Omental fat pad (tissue), 4 donors: ENCODE data around the gene ACTL7B. TPM values are rescaled to one million over a fixed set of nuclear protein-coding genes. Genes with fewer than 3 reads are reported as not detected.

Experiments
- ATAC-seq: fragments of 150-250 bp; one replicate; pipeline ENCODE4 v1.9.1; 2016; ENCODE audit warnings: mild to moderate bottlenecking, moderate library complexity; ENCODE audit not compliant: low FRiP score
- DNase-seq: peaks from one replicate; pipeline ENCODE4 v3.0.0-alpha.2; 2019; ENCODE audit warnings: low spot score
- total RNA-seq, 4 donors: library from RNA; depleted of rRNA; stranded (reverse); fragments of >200 nt; gene quantifications; one replicate each; pipeline ENCODE4 v1.1.0, GENCODE V29; 2016
- TF ChIP-seq, protein P1 (sequence below), 3 donors: fragments of 450-650 bp; IDR thresholded peaks; one replicate each; pipeline ENCODE4 v1.5.1; 2016 to 2017; ENCODE audit warnings: antibody characterized with exemption in 3 of 3, mild to moderate bottlenecking in 3 of 3, moderate library complexity in 2 of 3

ACTL7B gene
- total RNA-seq, 4 donors from 2014 or later: 0.32 TPM; not detected in 3

DNA sequence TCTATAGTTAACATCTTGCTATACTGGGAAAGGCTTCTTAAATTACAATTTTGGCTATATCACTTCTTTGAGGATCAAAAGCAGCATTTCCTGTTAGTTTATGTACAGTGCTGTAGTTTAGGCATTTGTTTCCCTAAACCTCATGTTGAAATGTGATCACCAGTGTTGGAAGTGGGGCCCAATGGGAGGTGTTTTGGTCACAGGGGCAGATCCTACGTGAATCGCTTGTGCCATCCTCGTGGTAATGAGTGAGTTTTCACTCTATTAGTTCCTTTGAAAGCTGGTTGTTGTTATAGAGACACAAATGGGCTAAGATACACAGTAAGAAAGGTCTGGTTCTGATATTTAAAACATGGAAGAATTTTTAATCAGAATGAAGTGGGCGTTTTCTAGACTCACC lies 12.0 kb upstream of the ACTL7B start:
- TF ChIP-seq, protein P1, sequence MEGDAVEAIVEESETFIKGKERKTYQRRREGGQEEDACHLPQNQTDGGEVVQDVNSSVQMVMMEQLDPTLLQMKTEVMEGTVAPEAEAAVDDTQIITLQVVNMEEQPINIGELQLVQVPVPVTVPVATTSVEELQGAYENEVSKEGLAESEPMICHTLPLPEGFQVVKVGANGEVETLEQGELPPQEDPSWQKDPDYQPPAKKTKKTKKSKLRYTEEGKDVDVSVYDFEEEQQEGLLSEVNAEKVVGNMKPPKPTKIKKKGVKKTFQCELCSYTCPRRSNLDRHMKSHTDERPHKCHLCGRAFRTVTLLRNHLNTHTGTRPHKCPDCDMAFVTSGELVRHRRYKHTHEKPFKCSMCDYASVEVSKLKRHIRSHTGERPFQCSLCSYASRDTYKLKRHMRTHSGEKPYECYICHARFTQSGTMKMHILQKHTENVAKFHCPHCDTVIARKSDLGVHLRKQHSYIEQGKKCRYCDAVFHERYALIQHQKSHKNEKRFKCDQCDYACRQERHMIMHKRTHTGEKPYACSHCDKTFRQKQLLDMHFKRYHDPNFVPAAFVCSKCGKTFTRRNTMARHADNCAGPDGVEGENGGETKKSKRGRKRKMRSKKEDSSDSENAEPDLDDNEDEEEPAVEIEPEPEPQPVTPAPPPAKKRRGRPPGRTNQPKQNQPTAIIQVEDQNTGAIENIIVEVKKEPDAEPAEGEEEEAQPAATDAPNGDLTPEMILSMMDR (IDR thresholded peaks at IDR 0.05): no peak
- ATAC-seq: no peak
- no peak for DNase-seq

DNA sequence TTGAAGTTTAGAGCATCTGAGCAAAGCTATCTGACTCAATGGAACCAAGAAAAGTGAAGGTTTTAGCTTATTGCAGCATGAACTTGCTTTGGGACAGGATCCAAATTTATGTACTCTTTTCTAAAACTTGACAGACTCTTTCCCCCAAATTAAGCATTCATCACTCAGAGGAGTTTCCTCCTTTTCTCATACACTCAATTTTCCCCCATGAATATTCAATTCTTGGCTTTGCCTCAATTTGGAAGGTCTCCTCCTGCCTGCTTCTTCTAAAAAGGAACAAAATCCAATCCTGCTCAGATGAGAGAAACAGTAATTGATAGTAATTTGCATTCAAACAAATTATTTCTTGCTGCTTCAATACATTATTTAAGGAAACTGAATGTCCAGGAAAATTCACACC lies 11.3 kb upstream of the ACTL7B start:
- DNase-seq: no peak
- TF ChIP-seq, protein P1 (IDR thresholded peaks at IDR 0.05): no peak
- no peak for ATAC-seq

DNA sequence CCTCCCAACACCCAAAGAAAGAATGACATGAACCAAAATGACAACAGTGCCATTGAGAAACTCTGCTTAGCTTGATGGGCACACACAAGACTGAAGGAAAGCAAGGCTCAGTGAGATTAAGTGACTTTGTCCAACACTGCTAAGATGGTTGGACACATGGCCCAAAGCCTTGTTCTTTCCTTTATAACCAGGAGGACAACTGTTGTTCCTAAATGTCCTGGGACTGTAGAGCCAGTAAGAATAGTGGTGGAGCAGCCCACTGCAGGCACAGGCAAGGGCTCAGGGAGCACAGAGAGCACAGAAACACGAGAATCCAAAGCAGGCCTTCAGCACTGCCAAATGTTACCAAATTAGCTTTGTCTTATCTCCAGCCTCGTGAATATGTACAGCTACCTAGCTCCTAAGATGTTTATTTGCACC lies 10.2 kb upstream of the ACTL7B start:
- TF ChIP-seq, protein P1 (IDR thresholded peaks at IDR 0.05): no peak
- DNase-seq (no peak), ATAC-seq (no peak)

DNA sequence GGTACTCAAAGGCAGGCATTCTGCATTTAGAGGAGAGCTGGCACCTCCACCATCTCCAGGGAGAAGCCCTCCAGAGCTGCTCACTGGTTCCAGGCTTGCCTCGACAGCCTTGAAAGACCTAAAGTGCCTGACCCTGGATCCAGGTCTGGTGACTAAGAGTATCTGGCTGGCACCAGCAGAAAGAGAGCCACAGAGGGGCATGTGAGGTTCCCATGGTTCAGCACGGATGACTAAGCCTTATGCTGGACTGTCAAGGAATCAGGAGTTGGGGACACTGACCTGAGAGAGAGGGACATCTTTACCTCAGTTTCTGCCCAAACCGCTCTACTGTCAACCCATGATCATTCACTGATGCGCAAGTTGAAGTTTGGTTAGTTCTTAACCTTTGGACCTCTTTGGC lies 9.3 kb upstream of the ACTL7B start:
- TF ChIP-seq, protein P1 (IDR thresholded peaks at IDR 0.05): no peak
- ATAC-seq (no peak), DNase-seq (no peak)

DNA sequence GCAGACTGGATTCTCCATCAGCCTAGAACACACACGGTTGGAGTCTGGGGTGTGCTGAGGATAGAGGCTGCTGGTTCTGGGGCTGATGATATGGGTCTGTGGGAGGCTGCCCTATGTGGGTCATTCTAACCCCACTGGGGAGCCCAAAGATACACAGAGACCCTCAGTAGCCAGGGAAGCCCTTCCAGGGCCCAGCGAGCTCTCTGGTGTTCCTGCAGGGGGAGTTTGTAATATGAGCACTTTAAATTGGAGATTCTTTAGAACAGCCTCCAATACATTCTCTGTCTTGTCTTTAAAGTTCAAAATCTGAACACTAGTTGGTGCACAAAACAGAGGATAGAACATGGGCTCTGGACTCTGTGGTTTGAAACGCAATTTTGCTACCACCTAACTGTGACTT lies 8.7 kb upstream of the ACTL7B start:
- TF ChIP-seq, protein P1 (IDR thresholded peaks at IDR 0.05): no peak
- ATAC-seq (no peak), DNase-seq (no peak)

DNA sequence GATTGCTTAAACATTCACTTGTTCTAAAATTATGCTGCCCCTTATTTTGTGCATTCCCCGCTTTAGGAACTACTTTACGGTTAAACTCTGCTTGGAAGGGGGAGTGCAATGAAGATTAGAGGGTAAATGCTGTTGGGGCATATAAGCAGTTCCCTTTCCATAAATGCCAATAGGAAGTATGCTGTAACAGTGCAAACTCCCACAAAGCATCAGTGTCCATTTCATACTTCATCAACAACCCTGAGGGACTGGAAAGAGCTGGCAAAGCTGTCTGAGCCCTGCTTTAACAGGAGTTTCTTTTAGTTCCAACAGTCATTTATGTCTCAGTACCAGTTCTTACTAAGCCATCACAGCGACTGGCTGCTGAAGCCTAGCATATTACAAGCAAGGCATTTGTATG lies 8.1 kb upstream of the ACTL7B start:
- ATAC-seq (no peak), DNase-seq (no peak)
- TF ChIP-seq, protein P1 (IDR thresholded peaks at IDR 0.05): no peak

DNA sequence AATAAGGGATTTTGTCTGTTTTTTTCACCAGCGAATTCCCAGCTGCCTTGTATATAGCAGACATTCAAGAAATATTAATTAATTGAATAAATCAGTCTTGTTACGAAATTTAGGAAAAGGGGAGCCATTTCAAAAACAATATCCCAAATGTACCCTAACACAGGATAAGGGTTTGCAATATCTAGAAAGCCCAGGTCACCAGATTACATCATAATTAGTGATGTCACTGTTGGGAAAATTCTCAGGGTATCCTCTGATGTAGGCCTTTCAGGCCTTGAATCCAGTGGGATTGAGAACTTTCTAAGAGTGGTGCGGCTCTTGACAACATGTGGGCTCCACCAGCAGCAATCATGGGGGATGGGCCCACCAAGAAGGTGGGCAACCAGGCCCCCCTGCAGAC lies 6.2 kb upstream of the ACTL7B start, which contains the start of gene ACTL7A:
TSS of gene ACTL7A (plus strand) at position 270 of the 400 bp plus-strand sequence. CDS start at position 327, 57 bp downstream.
- DNase-seq (no peak), ATAC-seq (no peak)
- TF ChIP-seq, protein P1 (IDR thresholded peaks at IDR 0.05): no peak
